Loucy (cell line): Measurements from ENCODE around the gene RC3H2.
"Not testable (repeated sequence)": the region's sequence is repeated elsewhere in the genome, so short reads cannot be mapped to it uniquely, and the experiment has no call there.

Experiments used
- H2AFZ ChIP-seq: fragments of 200-600 bp; sonication (generic); 2 replicates; pipeline ENCODE4 v1.6.0; 2016; ENCODE audit warnings: antibody characterized with exemption, mild to moderate bottlenecking, low read length, moderate library complexity
- H3F3A ChIP-seq: fragments of 200-600 bp; 2 replicates; pipeline ENCODE4 v1.6.0; 2016; ENCODE audit warnings: antibody characterized with exemption, low read depth, mild to moderate bottlenecking
- H3K27me3 ChIP-seq: fragments of 200-600 bp; sonication (generic); 2 replicates; pipeline ENCODE4 v1.6.1; 2014; ENCODE audit warnings: low read length, mild to moderate bottlenecking; ENCODE audit not compliant: insufficient read depth, poor library complexity, severe bottlenecking
- H3K36me3 ChIP-seq: fragments of 200-600 bp; sonication (generic); 2 replicates; pipeline ENCODE4 v1.6.1; 2016; ENCODE audit warnings: low read length; ENCODE audit not compliant: insufficient read depth
- H3K4me1 ChIP-seq: fragments of 200-600 bp; sonication (generic); 2 replicates; pipeline ENCODE4 v1.5.1; 2014; ENCODE audit warnings: low read length, mild to moderate bottlenecking; ENCODE audit not compliant: insufficient read depth, poor library complexity, severe bottlenecking
- H3K4me2 ChIP-seq: fragments of 200-600 bp; sonication (generic); 2 replicates; pipeline ENCODE4 v1.6.0; 2014; ENCODE audit warnings: antibody characterized with exemption, low read length, low read depth, mild to moderate bottlenecking; ENCODE audit not compliant: poor library complexity, severe bottlenecking
- H3K4me3 ChIP-seq: fragments of 200-600 bp; sonication (generic); 2 replicates; pipeline ENCODE4 v1.5.1; 2014; ENCODE audit warnings: low read length, mild to moderate bottlenecking, mixed read lengths; ENCODE audit not compliant: poor library complexity, severe bottlenecking
- H3K79me2 ChIP-seq: fragments of 200-600 bp; sonication (generic); 2 replicates; pipeline ENCODE4 v1.6.1; 2014; ENCODE audit warnings: low read length; ENCODE audit not compliant: insufficient read depth
- H3K9ac ChIP-seq: fragments of 200-600 bp; sonication (generic); 2 replicates; pipeline ENCODE4 v1.6.0; 2014; ENCODE audit warnings: mild to moderate bottlenecking, low read depth, low read length, moderate library complexity; ENCODE audit not compliant: poor library complexity, severe bottlenecking
- H3K9me2 ChIP-seq: fragments of 200-600 bp; sonication (generic); replicated peaks from 2 replicates; pipeline ENCODE4 v1.6.1; 2016; ENCODE audit warnings: low read depth, low read length, mixed read lengths
- H3K9me3 ChIP-seq: fragments of 200-600 bp; sonication (generic); 2 replicates; pipeline ENCODE4 v1.6.1; 2014; ENCODE audit warnings: mild to moderate bottlenecking, antibody characterized with exemption, low read length, low read depth; ENCODE audit not compliant: insufficient read depth
- H4K20me1 ChIP-seq: fragments of 200-600 bp; sonication (generic); 2 replicates; pipeline ENCODE4 v1.6.0; 2014; ENCODE audit warnings: antibody characterized with exemption, low read length, mild to moderate bottlenecking; ENCODE audit not compliant: insufficient read depth, poor library complexity, severe bottlenecking
- CTCF ChIP-seq: fragments of 200-600 bp; sonication (generic); conservative IDR thresholded peaks from 2 replicates; pipeline ENCODE4 v1.5.1; 2014; ENCODE audit warnings: mild to moderate bottlenecking, antibody characterized with exemption, low read length
- EZH2phosphoT487 ChIP-seq: fragments of 200-600 bp; IDR thresholded peaks from 2 replicates; pipeline ENCODE4 v1.6.1; 2018; ENCODE audit warnings: antibody characterized with exemption, mild to moderate bottlenecking, moderate library complexity, borderline replicate concordance

Gene RC3H2

GRCh38 chr9:122832194-122832593 lies 73.0 kb downstream of the RC3H2 start:
- H3K4me2 ChIP-seq, result no peak overlapping the region
- H3K4me1 ChIP-seq, result peaks cover 18% of the 10 kb centered on the region
- no peak overlapping the region for H3K4me3 ChIP-seq
- no peaks in the 10 kb centered on the region for H3K27me3 ChIP-seq
- H4K20me1 ChIP-seq, result peaks cover 11% of the 10 kb centered on the region
- H3K9me3 ChIP-seq, result no peaks in the 10 kb centered on the region
- H3F3A ChIP-seq, result no peaks in the 10 kb centered on the region
- H3K79me2 ChIP-seq, result peaks cover 12% of the 10 kb centered on the region
- no peak overlapping the region for H3K9ac ChIP-seq
- H2AFZ ChIP-seq, result peak overlapping the region; percentile 32; the same call in 1 of the 2 replicates
- no peaks in the 10 kb centered on the region for H3K9me2 ChIP-seq
- H3K36me3 ChIP-seq, result no peaks in the 10 kb centered on the region
- TF ChIP-seq CTCF (no peak), EZH2phosphoT487 (no peak)

DNA sequence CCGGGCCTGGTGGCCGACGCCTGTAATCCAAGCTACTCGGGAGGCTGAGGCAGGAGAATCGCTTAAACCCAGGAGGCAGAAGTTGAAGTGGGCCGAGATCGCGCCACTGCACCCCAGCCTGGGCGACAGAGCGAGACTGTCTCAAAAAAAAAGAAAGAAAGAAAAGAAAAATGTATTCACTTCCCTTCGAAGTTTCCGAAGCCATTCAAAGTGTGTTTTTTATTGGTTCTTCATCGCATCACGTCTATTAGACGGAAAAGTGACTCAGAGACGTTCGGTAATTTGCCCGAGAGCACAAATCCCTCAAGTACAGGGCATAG lies 76.2 kb downstream of the RC3H2 start:
- H3K36me3 ChIP-seq, H3K9me3 ChIP-seq, H3K27me3 ChIP-seq, H3K9me2 ChIP-seq, H3F3A ChIP-seq: not testable (repeated sequence)
- H2AFZ ChIP-seq, result peak overlapping the region; percentile 97
- H3K4me2 ChIP-seq, result peak overlapping the region; percentile 95
- peak overlapping the region; percentile 98 for H3K4me3 ChIP-seq
- peaks cover 30% of the 10 kb centered on the region for H3K4me1 ChIP-seq
- H3K9ac ChIP-seq, result peak overlapping the region; percentile 93
- H4K20me1 ChIP-seq, result peaks cover 39% of the 10 kb centered on the region
- H3K79me2 ChIP-seq, result peaks cover 45% of the 10 kb centered on the region

GRCh38 chr9:122827761-122828093 lies 77.4 kb downstream of the RC3H2 start:
- Histone ChIP-seq H3F3A (no peaks in the 10 kb centered on the region), H3K4me3 (peak overlapping the region; percentile 98), H3K36me3 (peaks cover 5% of the 10 kb centered on the region), H3K9me3 (no peaks in the 10 kb centered on the region), H3K4me2 (peak overlapping the region; percentile 95), H3K79me2 (peaks cover 57% of the 10 kb centered on the region), H3K9ac (peak overlapping the region; percentile 93), H3K9me2 (no peaks in the 10 kb centered on the region), H2AFZ (0 out of 2 replicates have a peak overlapping the region, but pooled peaks have one; percentile 85), H3K4me1 (peaks cover 39% of the 10 kb centered on the region), H3K27me3 (no peaks in the 10 kb centered on the region), H4K20me1 (peaks cover 49% of the 10 kb centered on the region)
- TF ChIP-seq CTCF, result no peak
- TF ChIP-seq EZH2phosphoT487, result no peak

- H3K4me1 ChIP-seq, result peaks cover 63% of the 10 kb centered on the region
- no peaks in the 10 kb centered on the region for H3K9me2 ChIP-seq
- H3K79me2 ChIP-seq, result peaks cover 89% of the 10 kb centered on the region
- no peak overlapping the region for H3K4me3 ChIP-seq
- H3K9me3 ChIP-seq, result no peaks in the 10 kb centered on the region
- no peaks in the 10 kb centered on the region for H3K27me3 ChIP-seq
- H3K4me2 ChIP-seq, result peak overlapping the region; percentile 71
- peak overlapping the region; percentile 14 for H3K9ac ChIP-seq
- peaks cover 13% of the 10 kb centered on the region; the same call in 1 of the 2 replicates for H3F3A ChIP-seq
- peaks cover 34% of the 10 kb centered on the region for H3K36me3 ChIP-seq
- H4K20me1 ChIP-seq, result peaks cover 66% of the 10 kb centered on the region
- no peak overlapping the region for H2AFZ ChIP-seq
- TF ChIP-seq CTCF (no peak), EZH2phosphoT487 (no peak)
Observed at GRCh38 chr9:122822938-122823337, 82.2 kb downstream of the RC3H2 start.
